ENCODE measurements around the gene COMT.

COMT gene

DNA sequence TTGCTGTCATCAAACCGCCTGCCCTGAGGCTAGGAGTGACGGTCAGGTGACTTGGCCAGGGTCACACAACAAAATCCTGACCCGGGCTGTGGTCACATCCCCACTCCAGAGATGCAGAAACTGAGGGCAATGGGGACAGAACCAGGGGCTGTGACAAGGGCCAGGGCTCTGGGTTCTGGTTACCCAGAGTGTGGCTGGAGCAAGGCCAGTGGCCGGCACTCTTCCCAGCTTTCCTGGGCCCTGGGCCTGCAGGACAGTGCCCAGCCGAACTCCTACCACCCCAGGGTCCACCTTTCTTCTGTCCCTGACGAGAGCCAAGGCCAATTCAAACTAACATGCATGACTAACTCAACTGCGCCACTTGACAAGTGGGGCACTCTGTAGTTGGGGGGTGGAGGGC is 39.2 kb downstream of the COMT start:
- H3K27me3 ChIP-seq (ENCODE audit: control insufficient read depth in 1 of 2, insufficient read depth in 2 of 2, low read length in 2 of 2): no peaks in the 10 kb centered on the region
- no peak overlapping the region for H3K27ac ChIP-seq (ENCODE audit: low read length)
- H3K4me3 ChIP-seq (ENCODE audit: low read length in 2 of 2): no peak overlapping the region
- H3K4me1 ChIP-seq (ENCODE audit: control insufficient read depth, insufficient read depth, low read length): peaks cover 30% of the 10 kb centered on the region
- H3K36me3 ChIP-seq (ENCODE audit: control insufficient read depth in 2 of 2, insufficient read depth in 2 of 2, low read length in 2 of 2): peaks cover 14 to 25% of the 10 kb centered on the region in 2 donors
- H3K9ac ChIP-seq (ENCODE audit: low read length in 2 of 2): no peak overlapping the region
- no peaks in the 10 kb centered on the region for H3K9me3 ChIP-seq (ENCODE audit: control insufficient read depth in 2 of 2, low read length in 2 of 2)

DNA sequence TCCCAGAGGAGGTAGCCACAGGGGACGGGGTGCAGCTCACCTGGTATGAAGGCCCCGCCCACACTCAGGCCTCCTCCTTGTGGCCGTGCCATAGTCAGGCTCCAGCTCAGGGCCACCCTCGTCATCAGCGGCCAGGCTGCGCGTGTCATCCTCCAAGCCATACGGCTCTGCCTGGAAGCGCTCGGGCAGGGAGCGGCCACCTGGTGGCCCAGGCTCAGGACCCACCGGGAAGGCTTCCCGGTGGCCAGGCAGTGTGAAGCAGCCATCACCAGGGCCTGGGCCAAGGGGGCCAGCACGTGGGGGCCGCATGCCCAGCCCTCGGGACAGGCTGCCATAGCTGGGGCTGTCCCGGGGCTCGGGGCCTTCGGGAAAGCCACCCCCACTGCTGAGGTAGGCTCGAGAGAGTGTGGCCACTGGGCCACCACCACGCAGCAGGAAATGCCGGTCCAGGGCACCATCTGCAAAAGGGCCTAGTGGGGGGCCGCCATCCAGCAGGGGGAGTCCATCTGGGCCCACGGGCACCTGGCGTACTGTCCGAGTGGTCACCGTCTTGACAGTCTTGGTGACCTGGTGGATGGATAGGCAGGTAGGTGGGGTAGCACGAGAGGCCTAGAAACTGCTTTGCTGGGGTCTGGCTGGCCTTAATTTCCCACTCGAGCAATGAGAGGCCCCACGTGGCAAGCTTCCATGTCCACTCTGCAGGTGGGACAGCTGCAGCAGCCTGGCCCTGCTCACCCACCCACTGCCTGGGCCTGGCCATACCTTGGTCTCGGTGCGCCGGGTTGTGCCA is 39.8 kb downstream of the COMT start:
- Histone ChIP-seq H3K4me1 (ENCODE audit: control insufficient read depth, insufficient read depth, low read length) (peaks cover 34% of the 10 kb centered on the region), H3K9ac (ENCODE audit: low read length in 2 of 2) (no peak overlapping the region), H3K4me3 (ENCODE audit: low read length in 2 of 2) (no peak overlapping the region), H3K27me3 (ENCODE audit: control insufficient read depth in 1 of 2, insufficient read depth in 2 of 2, low read length in 2 of 2) (no peaks in the 10 kb centered on the region), H3K9me3 (ENCODE audit: control insufficient read depth in 2 of 2, low read length in 2 of 2) (no peaks in the 10 kb centered on the region), H3K36me3 (ENCODE audit: control insufficient read depth in 2 of 2, insufficient read depth in 2 of 2, low read length in 2 of 2) (peaks cover 14 to 25% of the 10 kb centered on the region in 2 donors), H3K27ac (ENCODE audit: low read length) (no peak overlapping the region)

DNA sequence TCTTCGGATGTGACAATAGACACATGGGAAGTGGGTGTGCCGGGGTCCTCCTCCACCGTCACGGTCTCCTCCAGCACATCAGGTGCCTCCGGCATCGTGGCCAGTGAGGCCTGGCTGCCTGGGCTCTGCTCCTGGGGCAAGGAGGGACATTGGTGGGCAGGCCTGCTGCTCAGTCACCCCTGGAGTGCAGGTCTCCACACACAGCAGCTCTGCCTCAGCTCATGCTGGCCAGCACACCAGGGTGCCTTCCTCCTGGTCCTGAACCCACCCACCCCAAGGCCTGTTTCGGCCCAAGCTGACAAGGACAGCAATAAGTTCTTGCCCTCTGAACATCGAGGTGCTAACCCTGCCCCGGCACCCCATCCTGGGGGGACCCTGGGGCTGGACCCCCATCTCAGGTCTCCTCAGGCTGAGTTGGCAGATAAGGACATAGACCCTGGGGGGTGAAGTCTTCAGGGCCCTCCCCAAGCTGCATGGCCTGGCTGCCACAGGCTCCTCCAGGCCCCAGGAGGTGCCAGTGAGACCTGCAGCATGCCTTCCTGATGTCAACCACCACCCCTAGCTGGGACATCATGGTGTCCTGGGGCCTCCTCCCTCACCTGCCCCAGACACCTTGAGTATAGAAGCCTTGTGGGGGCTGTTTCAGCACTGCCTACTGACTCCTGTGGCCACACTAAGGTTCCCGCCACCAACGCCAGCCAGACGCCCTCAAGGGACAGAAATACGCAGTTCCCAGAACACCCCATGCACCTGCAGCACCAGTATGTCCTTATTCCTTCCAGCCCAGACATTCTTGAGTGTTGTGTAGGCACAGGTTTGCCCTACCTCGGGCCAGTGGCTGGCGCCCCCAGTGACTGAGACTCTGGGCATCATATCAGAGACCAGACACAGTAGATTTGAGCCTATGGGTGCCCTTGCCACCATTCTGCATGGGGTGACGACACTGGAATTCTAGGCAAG is 40.7 kb downstream of the COMT start:
- peaks cover 38% of the 10 kb centered on the region for H3K4me1 ChIP-seq (ENCODE audit: control insufficient read depth, insufficient read depth, low read length)
- no peaks in the 10 kb centered on the region for H3K27me3 ChIP-seq (ENCODE audit: control insufficient read depth in 1 of 2, insufficient read depth in 2 of 2, low read length in 2 of 2)
- H3K9me3 ChIP-seq (ENCODE audit: control insufficient read depth in 2 of 2, low read length in 2 of 2): no peaks in the 10 kb centered on the region
- H3K9ac ChIP-seq (ENCODE audit: low read length in 2 of 2): peak overlapping the region in 1 of 2 donors; percentile 21
- no peak overlapping the region for H3K4me3 ChIP-seq (ENCODE audit: low read length in 2 of 2)
- peaks cover 14 to 25% of the 10 kb centered on the region in 2 donors for H3K36me3 ChIP-seq (ENCODE audit: control insufficient read depth in 2 of 2, insufficient read depth in 2 of 2, low read length in 2 of 2)
- peak overlapping the region; percentile 18 for H3K27ac ChIP-seq (ENCODE audit: low read length)

DNA sequence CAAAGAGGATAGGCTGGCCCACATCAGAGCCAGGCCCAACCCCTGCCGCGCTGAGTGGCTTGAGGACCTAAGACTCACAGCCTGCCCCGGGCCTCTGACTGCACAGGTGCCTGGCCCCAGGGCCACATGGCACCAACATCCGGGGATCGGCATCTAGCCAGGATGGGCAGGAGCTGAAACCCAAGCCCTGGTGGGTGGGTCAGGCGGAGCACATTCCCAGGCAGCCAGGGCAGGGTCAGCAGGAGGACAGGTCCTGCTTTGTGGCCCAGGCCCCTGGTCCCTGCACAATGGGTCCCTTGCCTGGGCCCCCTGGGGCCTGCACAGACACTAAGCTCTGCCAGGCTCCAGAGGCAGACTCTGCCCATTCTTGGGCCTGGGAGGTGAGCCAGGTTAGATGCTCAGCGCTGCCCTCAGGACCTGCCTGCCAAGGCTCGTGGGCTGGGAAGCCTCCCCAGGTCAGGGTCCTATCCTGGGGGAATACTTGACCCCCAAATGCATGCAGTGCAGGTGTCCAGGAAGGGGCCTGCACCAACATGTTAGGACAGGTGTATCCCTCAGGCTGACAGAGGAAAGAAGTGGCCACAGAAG is 41.5 kb downstream of the COMT start:
- H3K4me1 ChIP-seq (ENCODE audit: control insufficient read depth, insufficient read depth, low read length): peaks cover 42% of the 10 kb centered on the region
- peak overlapping the region; percentile 74 for H3K27ac ChIP-seq (ENCODE audit: low read length)
- peaks cover 14 to 23% of the 10 kb centered on the region in 2 donors for H3K36me3 ChIP-seq (ENCODE audit: control insufficient read depth in 2 of 2, insufficient read depth in 2 of 2, low read length in 2 of 2)
- H3K9ac ChIP-seq (ENCODE audit: low read length in 2 of 2): peak overlapping the region; percentile 64 to 66
- H3K27me3 ChIP-seq (ENCODE audit: control insufficient read depth in 1 of 2, insufficient read depth in 2 of 2, low read length in 2 of 2): no peaks in the 10 kb centered on the region
- no peaks in the 10 kb centered on the region for H3K9me3 ChIP-seq (ENCODE audit: control insufficient read depth in 2 of 2, low read length in 2 of 2)
- no peak overlapping the region for H3K4me3 ChIP-seq (ENCODE audit: low read length in 2 of 2)

DNA sequence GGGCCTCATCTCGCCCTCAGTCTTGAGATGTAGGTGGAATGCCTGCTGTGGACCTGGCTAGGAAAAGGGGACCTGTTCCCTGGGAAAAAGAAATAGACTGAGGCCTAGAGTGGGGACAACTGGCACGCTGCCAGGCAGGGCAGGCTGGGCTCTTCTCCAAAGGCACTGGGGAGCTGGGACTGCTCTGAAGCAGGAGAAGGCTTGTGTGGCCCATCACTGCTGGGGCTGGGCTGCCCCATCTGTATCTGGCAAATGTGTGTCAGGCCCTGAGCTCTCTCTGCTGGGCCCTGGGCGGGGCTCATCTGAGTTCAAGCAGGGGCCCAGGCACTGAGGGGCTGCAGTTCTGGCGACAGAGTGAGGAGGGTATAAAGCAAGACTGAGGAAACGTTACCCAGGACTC is 42.2 kb downstream of the COMT start:
- Histone ChIP-seq H3K4me1 (ENCODE audit: control insufficient read depth, insufficient read depth, low read length) (peaks cover 42% of the 10 kb centered on the region), H3K9me3 (ENCODE audit: control insufficient read depth in 2 of 2, low read length in 2 of 2) (no peaks in the 10 kb centered on the region), H3K4me3 (ENCODE audit: low read length in 2 of 2) (peak overlapping the region in 1 of 2 donors; percentile 54), H3K27ac (ENCODE audit: low read length) (peak overlapping the region; percentile 74), H3K9ac (ENCODE audit: low read length in 2 of 2) (peak overlapping the region; percentile 64 to 66), H3K27me3 (ENCODE audit: control insufficient read depth in 1 of 2, insufficient read depth in 2 of 2, low read length in 2 of 2) (no peaks in the 10 kb centered on the region), H3K36me3 (ENCODE audit: control insufficient read depth in 2 of 2, insufficient read depth in 2 of 2, low read length in 2 of 2) (peaks cover 14 to 18% of the 10 kb centered on the region in 2 donors)

DNA sequence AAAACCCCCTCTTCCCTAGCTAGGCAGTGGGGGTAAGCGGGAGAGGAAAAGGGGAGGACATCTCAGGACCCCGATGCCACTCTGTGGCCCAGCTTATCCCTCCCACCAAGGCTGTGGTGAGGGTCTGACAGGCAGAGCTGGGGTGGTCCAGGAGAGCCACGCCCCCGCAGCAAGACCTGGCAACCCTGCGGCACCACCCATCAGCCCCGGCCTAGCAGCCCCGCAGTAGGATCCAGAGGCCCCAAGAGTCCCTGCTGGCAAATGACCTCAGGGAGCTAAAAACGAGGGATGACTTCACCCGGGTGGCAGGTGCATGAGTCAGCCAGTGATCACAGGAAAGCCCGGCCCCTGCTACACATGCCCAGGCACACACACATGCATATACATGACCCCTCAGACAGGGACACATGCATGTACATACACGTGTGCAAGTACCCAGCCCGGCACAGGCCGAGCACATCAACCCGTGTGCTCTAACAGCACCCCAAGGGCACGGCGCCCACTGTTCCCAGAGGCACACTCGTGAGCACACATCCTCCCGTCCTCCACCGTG is 42.7 kb downstream of the COMT start:
- Histone ChIP-seq H3K9ac (ENCODE audit: low read length in 2 of 2) (peak overlapping the region; percentile 64 to 66), H3K27ac (ENCODE audit: low read length) (peak overlapping the region; percentile 74)

DNA sequence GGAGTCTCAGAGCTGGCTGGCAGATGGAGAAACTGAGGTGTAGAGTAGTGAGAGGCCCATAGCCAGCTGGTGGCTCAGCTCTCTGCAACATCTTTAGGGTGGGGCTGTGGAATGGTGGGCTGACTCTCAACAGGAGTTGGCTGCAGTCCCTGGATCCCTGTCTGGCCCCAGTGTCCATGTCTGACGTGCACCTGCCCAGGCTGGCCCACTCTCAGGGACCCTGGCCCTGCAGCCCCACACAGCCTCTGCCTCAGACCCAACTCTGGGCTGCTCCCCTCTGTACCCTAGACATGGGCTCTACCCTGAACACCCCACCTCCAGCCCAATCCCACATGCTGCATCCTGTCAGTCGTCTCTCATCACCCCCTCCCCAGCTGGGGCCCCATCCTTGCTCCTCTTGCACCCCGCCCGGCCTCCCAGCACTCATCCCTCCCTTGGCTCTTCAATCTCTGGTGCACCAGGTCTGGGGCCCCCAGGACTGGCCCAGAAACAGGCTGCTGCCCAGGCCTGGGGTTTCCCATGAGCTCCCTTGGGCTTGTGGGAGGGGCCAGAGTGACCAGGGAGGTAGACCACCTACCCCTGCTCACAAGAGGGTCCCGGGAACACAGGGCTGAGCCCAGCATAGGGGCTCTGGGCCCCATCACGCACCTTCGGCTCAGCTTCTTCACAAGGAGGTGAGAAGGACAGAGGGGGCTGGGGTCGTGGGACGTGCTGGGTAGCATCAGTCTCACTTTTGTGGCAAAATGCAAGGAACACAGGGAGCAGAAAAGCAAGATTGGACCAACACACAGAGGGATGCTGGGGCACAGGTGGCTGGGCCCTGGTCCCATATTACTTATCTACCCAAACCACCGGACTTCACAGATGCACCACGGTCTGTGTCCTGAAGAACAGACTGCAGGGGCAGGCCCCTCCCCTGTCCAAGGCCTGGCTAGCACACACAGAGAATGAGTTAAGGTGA is 43.6 kb downstream of the COMT start:
- Histone ChIP-seq H3K4me1 (ENCODE audit: control insufficient read depth, insufficient read depth, low read length) (peaks cover 46% of the 10 kb centered on the region), H3K36me3 (ENCODE audit: control insufficient read depth in 2 of 2, insufficient read depth in 2 of 2, low read length in 2 of 2) (peaks cover 8 to 12% of the 10 kb centered on the region in 2 donors), H3K27ac (ENCODE audit: low read length) (peak overlapping the region; percentile 74), H3K9me3 (ENCODE audit: control insufficient read depth in 2 of 2, low read length in 2 of 2) (no peaks in the 10 kb centered on the region), H3K9ac (ENCODE audit: low read length in 2 of 2) (peak overlapping the region in 1 of 2 donors; percentile 67), H3K27me3 (ENCODE audit: control insufficient read depth in 1 of 2, insufficient read depth in 2 of 2, low read length in 2 of 2) (no peaks in the 10 kb centered on the region), H3K4me3 (ENCODE audit: low read length in 2 of 2) (peak overlapping the region in 1 of 2 donors; percentile 81)

More for the DNA sequence above, 42.7 kb downstream of the COMT start:
- Histone ChIP-seq H3K4me1 (ENCODE audit: control insufficient read depth, insufficient read depth, low read length) (peaks cover 45% of the 10 kb centered on the region), H3K27me3 (ENCODE audit: control insufficient read depth in 1 of 2, insufficient read depth in 2 of 2, low read length in 2 of 2) (no peaks in the 10 kb centered on the region), H3K36me3 (ENCODE audit: control insufficient read depth in 2 of 2, insufficient read depth in 2 of 2, low read length in 2 of 2) (peaks cover 9 to 13% of the 10 kb centered on the region in 2 donors), H3K4me3 (ENCODE audit: low read length in 2 of 2) (peak overlapping the region in 1 of 2 donors; percentile 54), H3K9me3 (ENCODE audit: control insufficient read depth in 2 of 2, low read length in 2 of 2) (no peaks in the 10 kb centered on the region)

DNA sequence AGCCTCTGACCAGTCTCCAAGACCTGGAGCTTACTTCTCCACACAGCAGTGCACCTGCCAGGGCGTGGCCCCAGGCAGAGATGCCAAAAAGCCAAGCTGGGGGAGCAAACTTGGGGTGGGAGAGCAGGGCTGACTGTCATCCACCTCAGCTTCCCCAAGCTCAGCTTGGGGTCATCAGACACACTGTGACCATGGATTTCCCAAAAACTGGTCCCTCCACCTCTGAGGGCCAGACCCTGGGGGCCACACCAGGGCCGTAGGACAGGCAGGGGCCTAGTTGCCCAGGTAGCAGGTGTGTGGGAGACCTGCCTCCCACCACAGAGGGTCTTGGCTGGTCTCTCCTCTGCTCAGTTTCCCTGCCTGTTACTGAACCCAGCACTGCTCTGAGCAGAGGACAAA is 44.4 kb downstream of the COMT start:
- Histone ChIP-seq H3K9me3 (ENCODE audit: control insufficient read depth in 2 of 2, low read length in 2 of 2) (no peaks in the 10 kb centered on the region), H3K27me3 (ENCODE audit: control insufficient read depth in 1 of 2, insufficient read depth in 2 of 2, low read length in 2 of 2) (no peaks in the 10 kb centered on the region), H3K36me3 (ENCODE audit: control insufficient read depth in 2 of 2, insufficient read depth in 2 of 2, low read length in 2 of 2) (peaks cover 0 to 6% of the 10 kb centered on the region in 2 donors), H3K9ac (ENCODE audit: low read length in 2 of 2) (peak overlapping the region; percentile 67 to 79), H3K4me1 (ENCODE audit: control insufficient read depth, insufficient read depth, low read length) (peaks cover 46% of the 10 kb centered on the region), H3K27ac (ENCODE audit: low read length) (peak overlapping the region; percentile 82), H3K4me3 (ENCODE audit: low read length in 2 of 2) (peak overlapping the region; percentile 71 to 81)

DNA sequence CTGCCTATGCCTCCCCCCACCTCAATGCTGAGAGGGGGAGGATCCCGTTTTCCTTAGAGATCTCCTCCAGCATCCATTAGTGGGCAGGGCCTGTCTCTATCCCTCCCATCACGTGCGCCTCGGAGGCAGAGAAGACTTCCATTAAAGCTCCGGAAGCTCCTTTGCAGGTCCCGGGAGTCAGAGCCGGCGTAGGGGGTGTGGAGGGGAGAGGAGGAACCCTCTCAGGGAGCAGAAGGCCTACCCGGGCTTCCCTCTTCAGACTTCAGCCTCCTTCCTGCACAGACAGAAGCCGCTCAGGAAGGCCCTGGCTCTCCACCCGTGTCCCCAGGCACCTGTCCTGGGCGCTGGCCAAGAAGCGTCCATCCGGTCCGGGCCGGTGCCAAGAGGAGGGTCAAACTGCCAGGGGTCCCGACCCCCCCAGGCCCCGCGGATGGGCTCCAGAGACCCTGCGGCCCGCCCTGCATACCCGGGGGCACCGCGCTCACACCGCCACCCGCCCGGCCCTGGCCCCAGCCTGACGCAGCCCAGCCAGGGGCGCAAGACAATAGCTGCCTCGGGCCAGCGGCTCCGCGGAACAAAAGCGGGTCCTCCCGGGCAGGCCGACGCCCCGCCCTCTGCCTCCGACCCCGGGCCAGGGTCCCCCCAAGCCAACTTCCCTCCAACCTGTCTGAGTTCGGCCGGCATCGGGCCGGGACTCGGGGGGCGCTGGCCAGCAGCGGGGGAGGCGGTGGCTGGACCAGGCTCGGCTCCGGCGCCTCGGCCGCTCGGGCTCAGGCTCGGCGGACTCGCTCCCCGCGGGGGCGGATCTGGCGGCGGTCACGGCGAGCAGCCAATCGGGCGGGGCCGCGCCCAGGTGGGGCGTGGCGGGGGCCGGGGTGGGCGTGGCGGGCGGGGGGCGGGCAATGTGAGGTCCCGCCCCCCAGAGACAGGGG is 45.1 kb downstream of the COMT start:
- H3K27me3 ChIP-seq (ENCODE audit: control insufficient read depth in 1 of 2, insufficient read depth in 2 of 2, low read length in 2 of 2): no peaks in the 10 kb centered on the region
- H3K27ac ChIP-seq (ENCODE audit: low read length): peak overlapping the region; percentile 82
- H3K4me3 ChIP-seq (ENCODE audit: low read length in 2 of 2): peak overlapping the region; percentile 71 to 81
- peak overlapping the region; percentile 67 to 79 for H3K9ac ChIP-seq (ENCODE audit: low read length in 2 of 2)
- H3K9me3 ChIP-seq (ENCODE audit: control insufficient read depth in 2 of 2, low read length in 2 of 2): no peaks in the 10 kb centered on the region
- peaks cover 46% of the 10 kb centered on the region for H3K4me1 ChIP-seq (ENCODE audit: control insufficient read depth, insufficient read depth, low read length)
- peaks cover 0 to 2% of the 10 kb centered on the region in 2 donors for H3K36me3 ChIP-seq (ENCODE audit: control insufficient read depth in 2 of 2, insufficient read depth in 2 of 2, low read length in 2 of 2)

Data from stomach smooth muscle (tissue), 2 donors.